PFSK-1 (cell line): ENCODE measurements around the gene ROBO1.

ENCODE experiments used
- FOXP2 ChIP-seq: optimal IDR thresholded peaks from 2 replicates; pipeline ENCODE3; 2011; ENCODE audit warnings: borderline replicate concordance, control low read depth, inconsistent platforms; ENCODE audit not compliant: insufficient read depth; ENCODE audit errors: extremely low read length, extremely low read depth
- POLR2AphosphoS5 ChIP-seq: IDR thresholded peaks from 2 replicates; pipeline ENCODE4 v1.6.1; 2012; ENCODE audit warnings: low read depth, mild to moderate bottlenecking, control low read depth, low read length, moderate library complexity
- REST ChIP-seq, 2 experiments: IDR thresholded peaks; 2 replicates each; pipeline versions ENCODE4 v1.6.1 to v1.8.0; 2011 to 2012; ENCODE audit warnings: low read depth in 2 of 2, low read length in 2 of 2, control low read depth in 1 of 2, inconsistent platforms in 1 of 2, mild to moderate bottlenecking in 1 of 2, moderate library complexity in 1 of 2; ENCODE audit not compliant: insufficient read depth in 1 of 2
- SIN3A ChIP-seq: IDR thresholded peaks from 2 replicates; pipeline ENCODE4 v1.6.1; 2012; ENCODE audit warnings: mild to moderate bottlenecking, low read length, moderate library complexity, borderline replicate concordance; ENCODE audit not compliant: insufficient read depth
- TAF1 ChIP-seq: IDR thresholded peaks from 2 replicates; pipeline ENCODE4 v1.6.1; 2012; ENCODE audit warnings: low read length, control low read depth, borderline replicate concordance; ENCODE audit not compliant: insufficient read depth

- TF ChIP-seq TAF1, result no peak
- TF ChIP-seq POLR2AphosphoS5, result no peak
- no peak for TF ChIP-seq REST (IDR thresholded peaks at IDR 0.05; ENCODE audit: insufficient read depth in 1 of 2, low read depth in 2 of 2, low read length in 2 of 2)
- no peak for TF ChIP-seq FOXP2
- TF ChIP-seq SIN3A, result no peak
Measured at GRCh38 chr3:79424811-79425210, 343.0 kb downstream of the ROBO1 start.
